Measurements from ENCODE around the gene CD300E.
"Not testable (repeated sequence)": the region's sequence is repeated elsewhere in the genome, so short reads cannot be mapped to it uniquely, and the experiment has no call there.

The CD300E gene

DNA sequence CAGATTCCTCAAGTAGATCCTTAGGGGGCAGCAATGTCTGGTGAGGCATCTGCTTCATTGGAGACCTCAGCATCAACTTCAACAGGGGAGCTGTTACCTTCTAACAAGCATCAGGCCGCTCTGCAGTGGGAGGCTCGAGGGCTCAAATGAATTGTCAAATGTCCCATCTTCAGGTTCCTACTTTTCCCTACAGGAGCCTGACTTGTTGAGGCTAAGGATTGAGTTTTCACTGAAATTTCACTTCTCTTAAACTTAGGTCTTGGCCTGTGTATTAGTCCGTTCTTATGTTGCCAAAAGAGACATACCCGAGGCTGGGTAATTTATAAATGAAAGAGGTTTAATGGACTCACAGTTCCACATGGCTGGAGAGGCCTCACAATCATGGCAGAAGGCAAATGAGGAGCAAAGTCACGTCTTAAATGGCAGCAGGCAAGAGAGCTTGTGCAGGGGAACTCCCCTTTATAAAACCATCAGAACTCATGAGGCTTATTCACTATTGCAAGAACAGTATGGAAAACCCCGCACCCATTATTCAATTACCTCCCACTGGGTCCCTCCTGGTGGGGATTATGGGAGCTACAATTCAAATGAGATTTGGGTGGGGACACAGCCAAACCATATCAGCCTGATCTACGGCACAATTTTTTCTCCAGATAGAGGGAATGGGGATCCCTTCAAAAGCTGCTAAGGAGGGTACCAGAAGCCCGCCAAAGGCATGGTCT lies 26.3 kb downstream of the CD300E start:
- no peak for DNase-seq

DNA sequence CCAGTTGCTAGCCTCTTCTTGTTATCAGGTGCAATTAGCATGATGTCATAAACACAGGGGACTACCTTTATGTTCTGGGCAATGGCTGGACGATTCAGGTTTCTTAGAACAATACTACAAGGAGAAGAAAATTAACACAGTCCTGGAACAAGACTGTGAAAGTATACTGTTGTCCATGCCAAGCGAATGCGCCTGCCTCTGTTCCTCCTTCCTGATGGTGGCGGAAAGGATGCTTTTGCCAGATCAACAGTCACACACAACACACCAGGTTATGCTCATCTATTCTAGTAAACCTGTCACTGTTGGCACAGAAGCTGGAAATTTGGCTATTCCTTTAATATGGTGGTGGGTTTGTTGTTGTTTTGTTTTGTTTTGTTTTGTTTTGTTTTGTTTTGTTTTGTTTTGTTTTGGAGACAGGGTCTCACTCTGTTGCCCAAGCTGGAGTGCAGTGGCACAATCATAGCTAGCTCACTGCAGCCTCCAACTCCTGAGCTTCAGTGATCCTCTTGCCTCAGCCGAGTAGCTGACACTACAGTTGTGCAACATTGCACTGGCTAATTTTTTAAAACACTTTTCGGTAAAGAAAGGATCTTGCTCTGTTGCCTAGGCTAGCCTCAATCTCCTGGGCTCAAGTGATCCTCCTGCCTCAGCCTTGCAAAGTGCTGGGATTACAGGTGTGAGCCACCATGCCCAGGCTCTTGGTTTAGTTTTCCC lies 28.3 kb downstream of the CD300E start:
- DNase-seq, result no peak

DNA sequence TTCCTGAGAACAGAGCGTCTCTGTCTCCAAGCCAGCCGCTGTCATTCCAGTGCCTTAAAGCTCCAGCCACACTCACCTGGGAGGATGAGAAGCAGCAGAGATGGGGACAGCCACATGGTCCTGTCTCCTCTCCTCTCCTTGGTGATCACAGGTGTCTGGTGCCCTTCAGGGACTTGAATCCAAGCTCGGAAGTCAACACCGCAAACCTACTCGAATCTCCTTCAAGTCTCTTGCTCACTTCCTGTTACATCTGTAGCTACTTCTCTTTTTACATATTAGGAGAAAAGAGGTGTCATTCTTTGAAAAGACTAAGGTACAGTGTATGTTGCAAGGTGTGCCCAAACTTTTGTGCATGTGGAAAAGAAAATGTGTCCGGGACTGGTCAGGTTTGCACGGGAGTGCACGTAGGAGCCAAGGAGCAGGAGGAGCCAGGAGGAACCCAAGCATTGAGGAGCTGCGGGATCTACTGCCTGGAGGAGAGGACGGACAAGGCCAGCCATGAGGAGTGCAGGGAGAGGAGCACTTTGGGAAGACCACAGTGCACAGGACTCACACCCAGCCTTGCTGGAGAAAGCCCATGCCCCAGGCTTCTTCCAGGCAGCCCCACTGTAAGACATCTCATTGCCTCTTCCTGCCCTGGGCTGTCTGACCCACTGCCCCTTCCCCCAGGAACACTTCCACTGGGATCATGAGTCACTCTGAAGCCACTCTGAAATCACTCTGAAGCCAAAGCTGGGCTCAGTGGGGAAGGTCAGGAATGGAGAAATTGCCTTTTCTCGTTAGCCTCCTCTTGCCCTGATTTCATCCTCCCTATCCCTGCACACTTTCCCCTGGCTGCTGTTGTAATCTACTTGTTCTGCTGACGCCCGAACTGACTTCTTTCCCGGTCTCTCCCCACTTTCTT lies 31.2 kb downstream of the CD300E start, which contains the start of gene CD300LD:
Gene CD300LD, minus strand, starts transcription at position 197 of the 904 bp plus-strand sequence. Its CDS starts 81 bp downstream, at position 116.
- peak; percentile 83 for DNase-seq

DNA sequence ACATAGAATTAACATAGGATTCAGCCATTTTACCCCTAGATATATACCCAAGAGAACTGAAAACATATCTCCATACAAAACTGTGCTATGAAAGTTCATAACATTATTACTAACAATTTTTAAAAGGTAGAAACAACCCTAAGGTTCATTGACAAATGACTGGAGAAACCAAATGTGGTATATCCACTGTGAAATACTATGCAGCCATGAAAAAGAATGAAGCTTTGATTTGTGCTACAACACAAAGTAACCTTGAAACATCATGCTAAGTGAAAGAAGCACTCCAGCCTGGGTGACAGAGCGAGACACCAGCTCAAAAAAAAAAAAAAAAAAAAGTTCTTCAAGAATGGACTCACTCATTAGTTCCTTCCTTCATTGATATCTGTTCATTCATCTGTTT lies 32.0 kb downstream of the CD300E start:
- DNase-seq, result no peak

- DNase-seq, result no peak
Measured at GRCh38 chr17:74585711-74586110, 37.8 kb downstream of the CD300E start.

- no peak for DNase-seq
Measured at GRCh38 chr17:74584292-74585060, 39.1 kb downstream of the CD300E start.

- no peak for DNase-seq
Measured at GRCh38 chr17:74582633-74583032, 40.9 kb downstream of the CD300E start.

DNA sequence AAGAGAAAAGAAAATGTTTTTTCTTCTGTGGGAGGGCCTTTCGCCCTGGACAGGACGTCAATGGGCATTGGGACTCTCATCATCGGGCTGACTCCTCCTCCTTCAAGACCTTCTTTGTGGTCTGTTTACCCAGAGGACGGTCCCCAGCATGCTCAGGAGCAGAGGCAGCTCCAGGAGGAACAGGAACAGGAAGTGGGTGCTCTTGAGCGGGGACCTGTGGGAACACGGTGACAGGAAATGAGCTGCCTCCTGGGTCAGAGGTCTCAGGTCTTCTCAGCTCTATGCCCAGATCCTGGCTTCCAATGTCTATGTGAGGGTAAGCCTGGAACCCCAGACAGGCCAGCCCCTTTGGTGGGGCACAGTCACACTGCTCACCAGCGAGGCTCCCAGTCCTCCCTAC lies 43.6 kb downstream of the CD300E start:
- no peak for DNase-seq

- no peak for DNase-seq
Measured at GRCh38 chr17:74578979-74579378, 44.6 kb downstream of the CD300E start.

DNA sequence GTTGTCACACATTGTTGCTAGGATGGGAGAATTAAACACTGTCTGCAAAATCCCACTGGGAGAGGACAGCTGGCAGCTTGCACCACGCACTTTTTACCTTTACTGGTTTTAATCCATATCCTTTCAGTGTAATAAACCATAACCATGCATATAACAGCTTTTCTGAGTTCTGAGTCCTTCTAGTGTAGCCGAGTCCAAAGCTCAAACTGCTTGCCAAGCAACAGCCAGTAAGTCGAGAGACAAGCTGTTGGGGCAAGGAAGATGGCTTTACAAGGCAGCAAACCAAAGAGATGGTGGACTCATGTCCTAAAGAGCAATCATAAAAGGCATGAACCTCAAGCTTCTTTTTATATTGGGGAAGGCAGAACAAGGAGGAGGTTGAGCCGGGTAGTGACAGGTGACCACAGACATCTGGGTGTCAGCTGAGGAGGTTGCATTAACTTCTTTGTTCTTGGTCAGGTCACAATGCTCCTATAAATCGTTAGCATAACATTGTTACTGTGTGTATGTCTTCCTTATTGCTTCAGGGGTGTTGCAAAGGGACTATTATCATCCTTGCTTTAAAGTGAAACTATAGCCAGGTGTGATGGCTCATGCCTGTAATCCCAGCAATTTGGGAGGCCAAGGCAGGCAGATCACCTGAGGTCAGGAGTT lies 48.9 kb downstream of the CD300E start:
- no peak for DNase-seq

- not testable (repeated sequence) for DNase-seq
Measured at GRCh38 chr17:74573635-74574034, 49.9 kb downstream of the CD300E start.

DNA sequence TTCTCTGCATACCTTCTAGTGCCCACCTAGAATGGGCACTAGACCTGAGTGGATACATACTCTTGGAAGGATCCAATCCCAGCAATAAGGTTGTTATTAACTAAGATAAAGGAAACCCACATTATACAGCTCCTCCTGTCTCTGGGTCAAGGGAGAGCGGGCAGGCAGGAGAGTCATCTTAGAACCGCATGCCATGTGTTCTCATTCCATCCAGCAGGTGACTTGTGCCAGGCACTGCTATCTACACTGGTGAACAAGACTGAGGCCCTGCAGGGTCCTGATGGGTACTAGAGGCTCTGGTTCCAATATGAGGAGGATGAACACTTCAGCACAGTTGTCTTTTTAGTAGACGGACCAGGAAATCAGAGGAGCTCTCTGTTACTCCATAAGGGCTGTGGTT lies 50.4 kb downstream of the CD300E start:
- no peak for DNase-seq

DNA sequence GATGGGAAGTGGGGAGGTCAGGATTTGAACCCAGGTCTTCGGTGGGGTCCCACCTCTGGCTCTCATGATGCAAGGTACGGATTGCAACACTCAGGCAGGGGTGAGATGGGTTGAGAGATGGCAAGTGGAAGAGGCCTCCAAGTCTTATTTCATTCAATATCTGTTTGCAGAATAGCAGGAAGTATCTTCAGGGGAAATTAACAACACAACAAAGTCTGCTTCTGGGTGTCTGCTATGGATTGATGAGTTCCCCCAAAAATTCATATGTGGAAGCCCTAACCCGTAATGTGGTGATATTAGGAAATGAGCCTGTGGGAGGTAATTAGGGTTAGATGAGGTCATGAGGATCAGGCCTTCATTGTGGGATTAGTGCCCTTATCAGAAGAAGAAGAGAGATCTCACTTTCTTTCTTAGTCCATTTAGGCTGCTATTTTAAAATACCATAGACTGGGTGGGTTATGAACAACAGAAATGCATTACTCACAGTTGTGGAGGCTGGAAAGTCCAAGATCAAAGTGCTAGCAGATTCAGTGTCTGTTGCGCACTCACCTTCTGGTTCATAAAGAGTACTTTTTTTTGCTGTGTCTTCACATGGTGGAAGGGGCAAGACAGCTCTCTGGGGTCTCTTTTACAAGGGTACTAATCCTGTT lies 51.8 kb downstream of the CD300E start:
- no peak for DNase-seq

- peak; percentile 95 for DNase-seq
Measured at GRCh38 chr17:74569020-74570003, 54.2 kb downstream of the CD300E start.

- DNase-seq, result no peak
Measured at GRCh38 chr17:74568106-74568873, 55.2 kb downstream of the CD300E start.

GRCh38 chr17:74567397-74567796 lies 56.1 kb downstream of the CD300E start, which contains the start of gene CD300H:
TSS of gene CD300H (minus strand) at chr17:74567509.
- DNase-seq, result no peak

DNA sequence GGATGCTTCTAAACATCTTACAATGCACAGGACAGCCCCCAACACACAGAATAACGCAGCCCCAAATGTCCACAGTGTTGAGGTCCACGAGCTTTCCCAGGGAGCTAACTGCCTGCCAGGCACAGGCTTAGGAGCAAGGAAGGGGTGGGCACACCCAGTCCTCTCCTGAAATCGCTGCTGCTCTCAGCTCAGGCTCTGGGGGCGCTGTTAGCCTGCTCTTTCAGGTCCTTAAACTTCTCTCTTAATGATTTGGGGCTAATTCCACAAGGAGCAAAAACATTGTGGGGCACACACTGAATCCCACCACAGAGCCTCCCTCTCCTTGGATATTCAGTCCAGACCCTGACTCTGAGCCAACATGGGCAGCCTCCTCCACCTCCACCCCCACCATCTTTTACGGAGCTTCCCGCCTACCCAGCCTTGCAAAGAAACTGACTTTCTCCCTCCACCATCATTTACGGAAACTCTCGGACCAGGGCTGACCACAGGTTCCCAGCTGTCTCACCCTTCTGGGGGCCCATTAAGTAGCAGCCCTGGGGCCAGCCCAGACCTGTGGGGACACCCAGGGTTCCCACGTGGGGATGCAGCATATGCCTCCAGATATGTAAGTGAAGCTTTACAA lies 57.3 kb downstream of the CD300E start:
- peak; percentile 82 for DNase-seq

- DNase-seq, result no peak
Measured at GRCh38 chr17:74565126-74565525, 58.4 kb downstream of the CD300E start.

DNA sequence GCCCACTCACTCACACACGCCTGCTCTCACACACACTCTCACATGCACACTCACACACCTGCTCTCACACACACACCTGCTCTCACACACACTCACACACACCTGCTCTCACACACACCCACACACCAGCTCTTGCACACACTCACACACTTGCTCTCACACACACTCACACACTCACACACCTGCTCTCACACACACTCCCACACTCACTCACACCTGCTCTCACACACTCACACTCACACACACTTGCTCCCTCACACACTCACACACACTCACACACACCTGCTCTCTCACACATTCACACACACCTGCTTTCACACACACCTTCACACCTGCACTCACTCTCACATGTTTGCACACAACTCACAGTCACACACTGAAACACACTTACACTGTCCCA lies 60.2 kb downstream of the CD300E start:
- DNase-seq, result no peak
